Keratinocyte (primary cell): ENCODE data around the gene RRAD. TPM values are rescaled to one million over a fixed set of nuclear protein-coding genes. Genes with fewer than 3 reads are reported as not detected.

Experiments
- DNase-seq: peaks from one replicate; pipeline ENCODE4 v3.0.0-alpha.2; 2011; ENCODE audit warnings: low read depth, missing footprints, low spot score
- FAIRE-seq: peaks from 2 replicates; lab custom pipeline; 2011; peaks lifted over from hg19 to GRCh38; lab: Jason Lieb, UNC
- H2AFZ ChIP-seq: 2 replicates; pipeline ENCODE4 v1.6.0; 2012; ENCODE audit warnings: low read length, control low read depth, inconsistent platforms; ENCODE audit not compliant: control insufficient read depth
- H3K27ac ChIP-seq: 2 replicates; pipeline ENCODE4 v1.5.1; 2011; ENCODE audit warnings: low read length; ENCODE audit not compliant: control insufficient read depth, insufficient read depth
- H3K27me3 ChIP-seq: 3 replicates; pipeline ENCODE4 v1.6.0; 2011; ENCODE audit warnings: low read length; ENCODE audit not compliant: control insufficient read depth, insufficient read depth; ENCODE audit errors: extremely low read depth
- H3K36me3 ChIP-seq, 2 experiments: 2 replicates in 1 of 2; 3 replicates in 1 of 2; pipeline ENCODE4 v1.5.1; 2011; ENCODE audit warnings: low read length in 2 of 2, mild to moderate bottlenecking in 1 of 2; ENCODE audit not compliant: control insufficient read depth in 2 of 2, insufficient read depth in 2 of 2; ENCODE audit errors: extremely low read depth in 1 of 2
- H3K4me1 ChIP-seq: 3 replicates; pipeline ENCODE4 v1.5.1; 2011; ENCODE audit warnings: low read length; ENCODE audit not compliant: control insufficient read depth, insufficient read depth; ENCODE audit errors: extremely low read depth
- H3K4me2 ChIP-seq: 3 replicates; pipeline ENCODE4 v1.6.0; 2011; ENCODE audit warnings: low read depth, low read length; ENCODE audit not compliant: control insufficient read depth, insufficient read depth; ENCODE audit errors: extremely low read depth
- H3K4me3 ChIP-seq, 3 experiments: fragments of 200-600 bp in 1 of 3; sonication (generic) in 1 of 3; 2 replicates in 2 of 3; 3 replicates in 1 of 3; pipeline ENCODE4 v1.5.1; 2011 to 2016; ENCODE audit warnings: low read length in 3 of 3, mild to moderate bottlenecking in 3 of 3, control low read depth in 2 of 3, inconsistent platforms in 1 of 3, low read depth in 1 of 3, mixed read lengths in 1 of 3, mixed run types in 1 of 3, moderate library complexity in 1 of 3; ENCODE audit not compliant: control insufficient read depth in 2 of 3, insufficient read depth in 2 of 3; ENCODE audit errors: extremely low read depth in 1 of 3
- H3K79me2 ChIP-seq: 2 replicates; pipeline ENCODE4 v1.6.0; 2012; ENCODE audit warnings: low read length; ENCODE audit not compliant: control insufficient read depth, insufficient read depth
- H3K9ac ChIP-seq: 3 replicates; pipeline ENCODE4 v1.6.0; 2011; ENCODE audit warnings: low read length; ENCODE audit not compliant: control insufficient read depth, insufficient read depth; ENCODE audit errors: extremely low read depth
- H3K9me1 ChIP-seq: 3 replicates; pipeline ENCODE4 v1.6.0; 2011; ENCODE audit warnings: low read length; ENCODE audit not compliant: control insufficient read depth, insufficient read depth; ENCODE audit errors: extremely low read depth
- H3K9me3 ChIP-seq: 2 replicates; pipeline ENCODE4 v1.5.1; 2012; ENCODE audit warnings: low read depth, low read length; ENCODE audit not compliant: control insufficient read depth
- H4K20me1 ChIP-seq: 3 replicates; pipeline ENCODE4 v1.6.0; 2011; ENCODE audit warnings: low read length; ENCODE audit not compliant: control insufficient read depth, insufficient read depth; ENCODE audit errors: extremely low read depth
- EZH2 ChIP-seq: IDR thresholded peaks from one replicate; pipeline ENCODE4 v1.6.1; 2012; ENCODE audit warnings: inconsistent platforms, mild to moderate bottlenecking, low read length, moderate library complexity
- dilution Hi-C: fragments of 300-500 bp; cut with MboI; formaldehyde crosslinking; loops from one replicate; pipeline ENCODE4 v1.7.0; 2020; ENCODE audit warnings: low sequenced_read_pairs; ENCODE audit not compliant: extremely low pct_ligation_motif_present
- polyA plus RNA-seq, 5 experiments: library from polyadenylated mRNA; depleted of rRNA in 3 of 5; stranded (reverse) in 3 of 5; stranded (forward) in 1 of 5; unstranded in 1 of 5; fragments of >200 nt; gene quantifications; 1 replicate in 1 of 5; 2 replicates in 3 of 5; 3 replicates in 1 of 5; pipeline versions ENCODE4 v1.2.1 to v1.2.3, GENCODE V29; 2011 to 2012; ENCODE audit warnings: missing spikeins in 2 of 5, low read depth in 1 of 5, low replicate concordance in 1 of 5
- TF ChIP-seq, protein P1 (sequence below), 3 experiments: IDR thresholded peaks in 1 of 3; conservative IDR thresholded peaks in 1 of 3; optimal IDR thresholded peaks in 1 of 3; 2 replicates in 2 of 3; 3 replicates in 1 of 3; pipeline versions ENCODE3 to v1.5.1; 2011; ENCODE audit warnings: low read length in 3 of 3, mild to moderate bottlenecking in 3 of 3, moderate library complexity in 2 of 3, control low read depth in 1 of 3, inconsistent platforms in 1 of 3; ENCODE audit not compliant: insufficient read depth in 2 of 3; ENCODE audit errors: extremely low read depth in 1 of 3

The RRAD gene
- polyA plus RNA-seq, 1 donor (not counting 4 experiments of a cell fraction or from before 2014, with no cell fraction given), result 2.7 TPM

DNA sequence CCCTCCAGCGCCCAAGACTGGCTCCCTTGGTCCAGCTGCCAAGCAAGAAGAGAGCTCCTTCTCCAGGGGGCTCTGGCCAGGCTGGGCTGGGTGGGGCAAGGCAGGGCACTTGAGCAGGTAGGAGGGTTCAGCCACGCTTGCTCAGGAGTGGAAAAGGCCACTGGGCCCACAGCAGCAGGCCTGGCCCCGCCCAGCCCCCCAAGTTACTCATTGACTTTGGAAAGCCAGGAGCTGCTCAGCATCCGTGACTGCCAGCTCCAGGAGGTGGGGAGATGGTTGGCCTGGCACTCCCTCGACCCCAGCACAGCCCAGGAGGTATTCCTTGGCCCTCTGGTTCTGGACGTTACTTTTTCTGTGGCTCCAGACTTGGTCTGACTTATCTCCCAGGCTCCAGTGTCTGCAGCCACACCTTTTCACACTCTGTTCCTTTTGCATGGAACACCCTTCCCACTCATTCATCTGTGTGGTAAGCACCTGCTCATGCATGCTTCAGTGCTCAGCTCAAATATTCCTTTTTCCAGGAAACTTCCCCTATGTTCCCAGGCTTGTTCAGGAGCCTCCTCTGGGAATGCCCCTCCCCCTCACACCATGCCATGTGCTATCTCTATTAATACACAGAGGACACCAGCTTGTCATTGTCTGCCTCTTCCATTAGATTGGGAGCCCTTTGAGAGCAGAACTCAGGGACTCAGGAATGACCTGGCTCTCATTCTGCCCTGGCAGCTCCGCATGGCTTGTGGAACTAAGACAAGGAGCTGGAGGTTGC lies 6.3 kb downstream of the RRAD start, which contains the start of gene CDH16:
Gene CDH16, minus strand, starts transcription at position 83 of the 766 bp plus-strand sequence. CDS start 820 bp downstream, outside the sequence.
- Histone ChIP-seq H3K27ac (no peak within 1 kb of the TSS), H3K4me1 (peaks cover 3% of the 10 kb centered on the region), H3K9me1 (no peaks in the 10 kb centered on the region), H3K9me3 (no peaks in the 10 kb centered on the region), H3K36me3 (no peaks in the 10 kb centered on the region), H3K27me3 (peaks cover 24% of the 10 kb centered on the region), H2AFZ (no peak within 1 kb of the TSS), H3K4me3 (no peak within 1 kb of the TSS), H3K4me2 (no peak within 1 kb of the TSS), H3K9ac (no peak within 1 kb of the TSS), H3K79me2 (no peaks in the 10 kb centered on the region), H4K20me1 (no peaks in the 10 kb centered on the region)
- TF ChIP-seq, protein P1, sequence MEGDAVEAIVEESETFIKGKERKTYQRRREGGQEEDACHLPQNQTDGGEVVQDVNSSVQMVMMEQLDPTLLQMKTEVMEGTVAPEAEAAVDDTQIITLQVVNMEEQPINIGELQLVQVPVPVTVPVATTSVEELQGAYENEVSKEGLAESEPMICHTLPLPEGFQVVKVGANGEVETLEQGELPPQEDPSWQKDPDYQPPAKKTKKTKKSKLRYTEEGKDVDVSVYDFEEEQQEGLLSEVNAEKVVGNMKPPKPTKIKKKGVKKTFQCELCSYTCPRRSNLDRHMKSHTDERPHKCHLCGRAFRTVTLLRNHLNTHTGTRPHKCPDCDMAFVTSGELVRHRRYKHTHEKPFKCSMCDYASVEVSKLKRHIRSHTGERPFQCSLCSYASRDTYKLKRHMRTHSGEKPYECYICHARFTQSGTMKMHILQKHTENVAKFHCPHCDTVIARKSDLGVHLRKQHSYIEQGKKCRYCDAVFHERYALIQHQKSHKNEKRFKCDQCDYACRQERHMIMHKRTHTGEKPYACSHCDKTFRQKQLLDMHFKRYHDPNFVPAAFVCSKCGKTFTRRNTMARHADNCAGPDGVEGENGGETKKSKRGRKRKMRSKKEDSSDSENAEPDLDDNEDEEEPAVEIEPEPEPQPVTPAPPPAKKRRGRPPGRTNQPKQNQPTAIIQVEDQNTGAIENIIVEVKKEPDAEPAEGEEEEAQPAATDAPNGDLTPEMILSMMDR (optimal IDR thresholded peaks at IDR 0.05 in 1 of 3, IDR thresholded peaks at IDR 0.05 in 1 of 3, conservative IDR thresholded peaks at IDR 0.05 in 1 of 3; ENCODE audit: extremely low read depth in 1 of 3, insufficient read depth in 2 of 3, low read length in 3 of 3), result no peak
- TF ChIP-seq EZH2, result no peak
- DNase-seq (no peak), FAIRE-seq (no peak)
- dilution Hi-C loops, result no loop called here

DNA sequence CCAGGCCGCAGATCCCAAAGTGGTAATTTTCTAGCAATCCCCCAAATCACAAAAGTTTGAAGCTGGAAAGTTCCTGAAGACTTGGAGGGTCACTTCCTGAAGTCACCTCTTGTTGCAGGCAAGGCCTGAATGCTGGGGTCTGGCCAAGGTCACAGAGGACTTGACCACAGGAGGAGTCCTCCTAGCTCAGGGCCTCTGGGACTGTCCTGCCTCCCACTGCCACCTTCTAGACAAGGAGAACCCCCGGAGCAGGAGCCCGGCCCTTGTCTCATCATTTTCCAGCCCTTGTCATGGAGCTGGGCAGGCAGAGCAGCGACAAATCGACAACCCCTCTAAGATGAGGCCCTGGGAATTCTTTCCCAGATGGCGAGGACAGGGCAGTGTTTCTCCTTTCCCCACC lies 7.0 kb downstream of the RRAD start:
- FAIRE-seq (no peak), DNase-seq (no peak)
- no peaks in the 10 kb centered on the region for H3K36me3 ChIP-seq
- H2AFZ ChIP-seq, result no peak overlapping the region
- H3K4me1 ChIP-seq, result peaks cover 3% of the 10 kb centered on the region
- H3K4me3 ChIP-seq, result no peak overlapping the region
- peaks cover 18% of the 10 kb centered on the region for H3K27me3 ChIP-seq
- H3K4me2 ChIP-seq, result no peak overlapping the region
- H3K9me1 ChIP-seq, result no peaks in the 10 kb centered on the region
- no peak for TF ChIP-seq EZH2
- TF ChIP-seq, protein P1 (optimal IDR thresholded peaks at IDR 0.05 in 1 of 3, IDR thresholded peaks at IDR 0.05 in 1 of 3, conservative IDR thresholded peaks at IDR 0.05 in 1 of 3; ENCODE audit: extremely low read depth in 1 of 3, insufficient read depth in 2 of 3, low read length in 3 of 3), result no peak
- no peaks in the 10 kb centered on the region for H3K9me3 ChIP-seq
- H3K27ac ChIP-seq, result no peak overlapping the region
- no peaks in the 10 kb centered on the region for H4K20me1 ChIP-seq
- no peak overlapping the region for H3K9ac ChIP-seq
- no peaks in the 10 kb centered on the region for H3K79me2 ChIP-seq
- dilution Hi-C loops, result no loop called here
